Measurements from ENCODE around the gene MORN1. TPM values are rescaled to one million over a fixed set of nuclear protein-coding genes. Genes with fewer than 3 reads are reported as not detected.

The MORN1 gene
- total and polyA plus RNA-seq, 10 of the 15 experiments (the other 5 are each of a cell fraction or from before 2014, with no cell fraction given): 0.76 to 7.9 (median 5.5) TPM

- BruUV-seq (replicated peaks): no TSS peak
- H3K27ac ChIP-seq (ENCODE audit: control insufficient read depth, insufficient read depth): no peak overlapping the region
- H4K20me1 ChIP-seq (ENCODE audit: control insufficient read depth, insufficient read depth): peaks cover 3% of the 10 kb centered on the region; the same call in 1 of the 2 replicates
- no peak overlapping the region for H3K4me3 ChIP-seq
- ChIA-PET RAD21 (ENCODE audit: unreplicated experiment) (interaction anchor here (0.7 kb wide), 1 partner anchor 504 kb away, joined by 3 read pairs; no protein-coding TSS in a partner anchor), POLR2A (interaction anchor here (0.7 kb wide), 1 partner anchor 378 kb away, joined by 5 read pairs; no protein-coding TSS in a partner anchor), SMC1A (ENCODE audit: uncharacterized antibody, unreplicated experiment) (no interaction called here), CTCF (no interaction called here)
- FAIRE-seq (no peak), ATAC-seq (no peak), DNase-seq (ENCODE audit: low read depth, low spot score) (no peak)
- no peaks in the 10 kb centered on the region for H3K27me3 ChIP-seq (replicated peaks in 1 of 2; ENCODE audit: control insufficient read depth in 2 of 2, insufficient read depth in 2 of 2, low read length in 1 of 2)
- intact Hi-C loops (cut with micrococcal nuclease; ENCODE audit: unreplicated experiment) (no loop called here), in situ Hi-C loops (cut with MboI) (no loop called here)
- H3K9ac ChIP-seq (ENCODE audit: control insufficient read depth, insufficient read depth, low read length): no peak overlapping the region
- peaks cover 23% of the 10 kb centered on the region for H3K4me1 ChIP-seq (ENCODE audit: control insufficient read depth, insufficient read depth, low read length)
- no peak overlapping the region for H3K4me2 ChIP-seq (ENCODE audit: control insufficient read depth, insufficient read depth)
- no peak overlapping the region for H2AFZ ChIP-seq (ENCODE audit: control insufficient read depth, low read depth, low read length)
- H3K9me3 ChIP-seq (replicated peaks; ENCODE audit: control insufficient read depth, insufficient read depth, low read length): no peaks in the 10 kb centered on the region
- no peaks in the 10 kb centered on the region; the same call in 1 of the 2 replicates for H3K79me2 ChIP-seq (ENCODE audit: control insufficient read depth, insufficient read depth, low read length)
- peaks cover 0 to 1% of the 10 kb centered on the region in 2 experiments; a peak in 2 of 4 replicates for H3K36me3 ChIP-seq (ENCODE audit: control insufficient read depth in 2 of 2, insufficient read depth in 2 of 2, low read length in 1 of 2)
- WGBS (ENCODE audit: insufficient coverage, insufficient replicate concordance, low lambda C conversion rate, missing lambda C conversion rate): 74% methylated on average over 9 of the region's 14 CpGs
- TF ChIP-seq ZBTB40 (IDR thresholded peaks at IDR 0.05; ENCODE audit: borderline replicate concordance) (no peak), YBX1 (IDR thresholded peaks at IDR 0.05) (no peak), STAT1 (conservative IDR thresholded peaks at IDR 0.05) (no peak), RB1 (IDR thresholded peaks at IDR 0.05; ENCODE audit: borderline replicate concordance) (no peak), CHD2 (IDR thresholded peaks at IDR 0.05; ENCODE audit: borderline replicate concordance, low read depth, low read length) (no peak), KDM1A (IDR thresholded peaks at IDR 0.05; ENCODE audit: borderline replicate concordance) (no peak), ETV6 (conservative IDR thresholded peaks at IDR 0.05 in 1 of 2, IDR thresholded peaks at IDR 0.05 in 1 of 2; ENCODE audit: borderline replicate concordance in 1 of 2, low read depth in 1 of 2) (no peak), SMARCA5 (IDR thresholded peaks at IDR 0.05) (no peak), BACH1 (IDR thresholded peaks at IDR 0.05; ENCODE audit: borderline replicate concordance) (no peak), PRDM15 (CRISPR knock-in tag; IDR thresholded peaks at IDR 0.05) (no peak), E4F1 (IDR thresholded peaks at IDR 0.05; ENCODE audit: borderline replicate concordance, partially characterized antibody) (no peak), RELB (IDR thresholded peaks at IDR 0.05; ENCODE audit: low read depth) (no peak)
Measured at GRCh38 chr1:2287649-2288048, 103.7 kb downstream of the MORN1 start.

Measured in GM12878 (cell line).